SK-N-SH treated with all-trans-retinoic acid at 6 μM for 48 hours (cell line): ENCODE results near the gene PCDHGB3.

Source experiments
- ATAC-seq: fragments of 200-7000 bp; cut with Tn5 transposase; 3 replicates; pipeline ENCODE4 v1.9.1; 2020; ENCODE audit warnings: mild to moderate bottlenecking, moderate library complexity
- ARNTL ChIP-seq: fragments of 450-650 bp; formaldehyde crosslinking; IDR thresholded peaks from 2 replicates; pipeline ENCODE4 v1.5.0; 2020; ENCODE audit warnings: low read depth, mild to moderate bottlenecking, moderate library complexity, borderline replicate concordance
- BACH2 ChIP-seq: fragments of 250-450 bp; sonication (Bioruptor Pico); IDR thresholded peaks from 2 replicates; pipeline ENCODE4 v1.9.0; 2021; ENCODE audit warnings: mild to moderate bottlenecking, borderline replicate concordance
- CSDC2 ChIP-seq: fragments of 250-450 bp; sonication (Bioruptor Pico); IDR thresholded peaks from 2 replicates; pipeline ENCODE4 v1.5.0; 2020; ENCODE audit warnings: mild to moderate bottlenecking, moderate library complexity
- CSRNP3 ChIP-seq: fragments of 250-450 bp; sonication (Bioruptor Pico); IDR thresholded peaks from 2 replicates; pipeline ENCODE4 v1.5.1; 2021; ENCODE audit warnings: mild to moderate bottlenecking, moderate library complexity
- ESRRG ChIP-seq: fragments of 250-450 bp; sonication (Bioruptor Pico); IDR thresholded peaks from 2 replicates; pipeline ENCODE4 v1.6.1; 2021; ENCODE audit warnings: mild to moderate bottlenecking
- GLIS3 ChIP-seq: fragments of 250-450 bp; sonication (Bioruptor Pico); IDR thresholded peaks from 2 replicates; pipeline ENCODE4 v1.5.0; 2020; ENCODE audit warnings: mild to moderate bottlenecking, moderate library complexity
- ISL1 ChIP-seq: fragments of 250-450 bp; sonication (Bioruptor Pico); IDR thresholded peaks from 2 replicates; pipeline ENCODE4 v2.1.2; 2022; ENCODE audit warnings: mild to moderate bottlenecking, moderate library complexity
- OSR1 ChIP-seq: fragments of 250-450 bp; sonication (Bioruptor Pico); IDR thresholded peaks from 2 replicates; pipeline ENCODE4 v1.8.0; 2022; ENCODE audit warnings: moderate library complexity, mild to moderate bottlenecking, inconsistent platforms
- PATZ1 ChIP-seq: fragments of 250-450 bp; sonication (Bioruptor Pico); IDR thresholded peaks from 2 replicates; pipeline ENCODE4 v1.8.0; 2020; ENCODE audit warnings: mild to moderate bottlenecking, moderate library complexity, borderline replicate concordance
- PPARA ChIP-seq: fragments of 250-450 bp; sonication (Bioruptor Pico); IDR thresholded peaks from 2 replicates; pipeline ENCODE4 v1.5.0; 2020; ENCODE audit warnings: mild to moderate bottlenecking, borderline replicate concordance
- RARB ChIP-seq: fragments of 250-450 bp; sonication (Bioruptor Pico); IDR thresholded peaks from 2 replicates; pipeline ENCODE4 v1.8.0; 2021; ENCODE audit warnings: mild to moderate bottlenecking, moderate library complexity
- SNAI2 ChIP-seq: fragments of 250-450 bp; sonication (Bioruptor Pico); IDR thresholded peaks from 2 replicates; pipeline ENCODE4 v1.5.0; 2020; ENCODE audit warnings: mild to moderate bottlenecking, moderate library complexity
- TCF4 ChIP-seq: fragments of 250-450 bp; sonication (Bioruptor Pico); IDR thresholded peaks from 2 replicates; pipeline ENCODE4 v1.8.0; 2021; ENCODE audit warnings: mild to moderate bottlenecking, moderate library complexity, borderline replicate concordance
- TOX ChIP-seq: fragments of 250-450 bp; sonication (Bioruptor Pico); IDR thresholded peaks from 2 replicates; pipeline ENCODE4 v1.8.0; 2021; ENCODE audit warnings: mild to moderate bottlenecking, moderate library complexity, borderline replicate concordance
- ZFP3 ChIP-seq: fragments of 250-450 bp; sonication (Bioruptor Pico); IDR thresholded peaks from 2 replicates; pipeline ENCODE4 v1.5.0; 2020; ENCODE audit warnings: mild to moderate bottlenecking, moderate library complexity
- ZFP30 ChIP-seq: fragments of 450-650 bp; formaldehyde crosslinking; IDR thresholded peaks from 2 replicates; pipeline ENCODE4 v1.5.0; 2022; ENCODE audit warnings: mild to moderate bottlenecking, moderate library complexity
- ZNF565 ChIP-seq: fragments of 450-650 bp; formaldehyde crosslinking; conservative IDR thresholded peaks from 2 replicates; pipeline ENCODE4 v1.5.0; 2020; ENCODE audit warnings: low read depth, mild to moderate bottlenecking, moderate library complexity
- ZNF70 ChIP-seq: fragments of 450-650 bp; formaldehyde crosslinking; IDR thresholded peaks from 2 replicates; pipeline ENCODE4 v1.5.0; 2020; ENCODE audit warnings: mild to moderate bottlenecking, moderate library complexity
- ZNF8 ChIP-seq: fragments of 450-650 bp; formaldehyde crosslinking; IDR thresholded peaks from 2 replicates; pipeline ENCODE4 v1.5.0; 2020; ENCODE audit warnings: mild to moderate bottlenecking, moderate library complexity
- TF ChIP-seq, protein P1 (sequence below): fragments of 250-450 bp; sonication (Bioruptor Pico); IDR thresholded peaks from 2 replicates; pipeline ENCODE4 v1.5.0; 2020; ENCODE audit warnings: mild to moderate bottlenecking, moderate library complexity
- TF ChIP-seq, protein P2 (sequence below): fragments of 250-450 bp; sonication (Bioruptor Pico); IDR thresholded peaks from 2 replicates; pipeline ENCODE4 v1.5.1; 2020; ENCODE audit warnings: low read depth, mild to moderate bottlenecking, moderate library complexity

PCDHGB3 gene

DNA sequence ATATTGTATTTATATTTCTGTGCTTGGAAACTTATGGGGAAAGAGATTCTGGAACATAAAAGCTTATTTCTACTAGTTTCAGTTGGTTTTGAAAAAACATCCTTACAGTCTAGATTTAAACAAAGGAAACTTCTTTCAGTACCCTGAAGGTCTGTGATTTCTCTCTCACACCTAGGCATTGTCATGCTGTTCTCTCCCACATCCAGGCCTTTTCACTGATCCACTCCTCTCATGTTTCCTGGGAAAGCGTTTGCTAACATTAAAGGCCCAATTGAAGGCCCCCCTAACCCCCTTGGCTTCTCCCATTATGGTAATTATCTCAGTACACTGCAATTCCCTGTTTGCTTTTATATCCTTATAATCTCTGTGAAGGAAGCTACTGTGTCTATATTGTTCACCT lies 27.3 kb upstream of the PCDHGB3 start:
- no peak for ATAC-seq

GRCh38 chr5:141343242-141343952 lies 26.6 kb upstream of the PCDHGB3 start, which contains the start of gene PCDHGA3:
Gene PCDHGA3 (plus strand): TSS chr5:141343829. CDS start chr5:141344034, 205 bp downstream.
- TF ChIP-seq BACH2 (CRISPR knock-in tag) (no peak), PATZ1 (no peak), GLIS3 (no peak), ARNTL (CRISPR knock-in tag) (no peak), ZFP30 (CRISPR knock-in tag) (no peak), ZNF70 (no peak), PPARA (no peak)
- TF ChIP-seq, protein P1, sequence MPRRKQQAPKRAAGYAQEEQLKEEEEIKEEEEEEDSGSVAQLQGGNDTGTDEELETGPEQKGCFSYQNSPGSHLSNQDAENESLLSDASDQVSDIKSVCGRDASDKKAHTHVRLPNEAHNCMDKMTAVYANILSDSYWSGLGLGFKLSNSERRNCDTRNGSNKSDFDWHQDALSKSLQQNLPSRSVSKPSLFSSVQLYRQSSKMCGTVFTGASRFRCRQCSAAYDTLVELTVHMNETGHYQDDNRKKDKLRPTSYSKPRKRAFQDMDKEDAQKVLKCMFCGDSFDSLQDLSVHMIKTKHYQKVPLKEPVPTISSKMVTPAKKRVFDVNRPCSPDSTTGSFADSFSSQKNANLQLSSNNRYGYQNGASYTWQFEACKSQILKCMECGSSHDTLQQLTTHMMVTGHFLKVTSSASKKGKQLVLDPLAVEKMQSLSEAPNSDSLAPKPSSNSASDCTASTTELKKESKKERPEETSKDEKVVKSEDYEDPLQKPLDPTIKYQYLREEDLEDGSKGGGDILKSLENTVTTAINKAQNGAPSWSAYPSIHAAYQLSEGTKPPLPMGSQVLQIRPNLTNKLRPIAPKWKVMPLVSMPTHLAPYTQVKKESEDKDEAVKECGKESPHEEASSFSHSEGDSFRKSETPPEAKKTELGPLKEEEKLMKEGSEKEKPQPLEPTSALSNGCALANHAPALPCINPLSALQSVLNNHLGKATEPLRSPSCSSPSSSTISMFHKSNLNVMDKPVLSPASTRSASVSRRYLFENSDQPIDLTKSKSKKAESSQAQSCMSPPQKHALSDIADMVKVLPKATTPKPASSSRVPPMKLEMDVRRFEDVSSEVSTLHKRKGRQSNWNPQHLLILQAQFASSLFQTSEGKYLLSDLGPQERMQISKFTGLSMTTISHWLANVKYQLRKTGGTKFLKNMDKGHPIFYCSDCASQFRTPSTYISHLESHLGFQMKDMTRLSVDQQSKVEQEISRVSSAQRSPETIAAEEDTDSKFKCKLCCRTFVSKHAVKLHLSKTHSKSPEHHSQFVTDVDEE (CRISPR knock-in tag), result no peak
- no peak for ATAC-seq

More for the DNA sequence above, 27.3 kb upstream of the PCDHGB3 start:
- TF ChIP-seq ZFP30 (CRISPR knock-in tag), result no peak

- ATAC-seq, result no peak
- TF ChIP-seq ZNF565 (CRISPR knock-in tag) (no peak), ESRRG (no peak), SNAI2 (CRISPR knock-in tag) (no peak), TOX (no peak), OSR1 (CRISPR knock-in tag) (no peak), ZNF70 (no peak), GLIS3 (no peak), RARB (CRISPR knock-in tag) (no peak), PATZ1 (no peak), CSDC2 (CRISPR knock-in tag) (no peak), ZFP3 (no peak), TCF4 (CRISPR knock-in tag) (no peak), CSRNP3 (no peak), ISL1 (no peak), ZNF8 (CRISPR knock-in tag) (no peak)
- TF ChIP-seq, protein P2, sequence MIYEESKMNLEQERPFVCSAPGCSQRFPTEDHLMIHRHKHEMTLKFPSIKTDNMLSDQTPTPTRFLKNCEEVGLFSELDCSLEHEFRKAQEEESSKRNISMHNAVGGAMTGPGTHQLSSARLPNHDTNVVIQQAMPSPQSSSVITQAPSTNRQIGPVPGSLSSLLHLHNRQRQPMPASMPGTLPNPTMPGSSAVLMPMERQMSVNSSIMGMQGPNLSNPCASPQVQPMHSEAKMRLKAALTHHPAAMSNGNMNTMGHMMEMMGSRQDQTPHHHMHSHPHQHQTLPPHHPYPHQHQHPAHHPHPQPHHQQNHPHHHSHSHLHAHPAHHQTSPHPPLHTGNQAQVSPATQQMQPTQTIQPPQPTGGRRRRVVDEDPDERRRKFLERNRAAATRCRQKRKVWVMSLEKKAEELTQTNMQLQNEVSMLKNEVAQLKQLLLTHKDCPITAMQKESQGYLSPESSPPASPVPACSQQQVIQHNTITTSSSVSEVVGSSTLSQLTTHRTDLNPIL, result no peak
Measured at GRCh38 chr5:141343953-141344463, 26.0 kb upstream of the PCDHGB3 start.
